ENCODE data around the gene DNMBP. TPM values are rescaled to one million over a fixed set of nuclear protein-coding genes. Genes with fewer than 3 reads are reported as not detected.

Gene DNMBP
- total RNA-seq, 3 donors from 2014 or later, result 37.1 to 60.0 (median 48.3) TPM

GRCh38 chr10:100007231-100008141 is 2.3 kb downstream of the DNMBP start:
- DNase-seq, result no peak
- ATAC-seq, result no peak
- intact Hi-C loops (cut with DNase I, micrococcal nuclease), result loop anchor here in 1 of 2 donors (2.0 kb wide), 1 partner anchor 31 kb away; no protein-coding TSS in a partner anchor
- no peak for TF ChIP-seq CTCF (IDR thresholded peaks at IDR 0.05)
- H3K4me1 ChIP-seq (ENCODE audit: low read depth), result peaks cover 11% of the 10 kb centered on the region
- no peak overlapping the region for H3K4me3 ChIP-seq
- no peaks in the 10 kb centered on the region for H3K9me3 ChIP-seq
- H3K36me3 ChIP-seq (ENCODE audit: low read depth), result no peaks in the 10 kb centered on the region

DNA sequence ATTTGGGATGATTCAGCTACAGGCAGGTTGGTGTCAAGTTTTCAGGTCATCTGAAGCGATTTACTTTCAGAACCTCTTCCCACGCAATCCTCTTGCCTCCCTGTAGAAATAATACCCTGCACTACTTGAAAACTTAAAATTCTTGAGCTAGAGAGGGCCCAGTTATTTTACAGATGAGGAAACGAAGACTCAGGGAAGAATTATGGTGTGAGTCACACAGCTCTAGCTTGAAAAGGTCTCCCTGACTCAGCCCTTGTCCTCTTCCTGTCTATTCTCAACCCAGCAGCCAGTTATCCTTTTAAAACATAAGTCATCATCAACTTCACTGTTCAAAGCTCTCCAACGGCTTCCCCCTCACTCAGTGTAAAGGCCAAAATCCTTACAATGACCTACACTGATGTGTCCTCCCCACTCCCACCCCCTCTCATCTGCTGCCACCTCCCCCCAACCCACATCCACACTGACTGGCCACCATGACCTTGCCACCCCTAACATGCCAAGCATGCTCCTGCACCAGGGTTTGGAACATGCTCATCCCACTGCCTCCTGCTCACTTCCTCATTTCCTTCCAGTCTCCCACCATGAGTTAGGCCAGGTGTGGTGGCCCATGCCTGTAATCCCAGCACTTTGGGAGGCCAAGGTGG is 3.4 kb downstream of the DNMBP start:
- peak; percentile 57 for ATAC-seq
- intact Hi-C loops (cut with DNase I, micrococcal nuclease), result loop anchor here in 1 of 2 donors (2.0 kb wide), 1 partner anchor 30 kb away; no protein-coding TSS in a partner anchor
- DNase-seq, result no peak
- H3K4me1 ChIP-seq (ENCODE audit: low read depth), result peaks cover 11% of the 10 kb centered on the region
- no peaks in the 10 kb centered on the region for H3K36me3 ChIP-seq (ENCODE audit: low read depth)
- H3K9me3 ChIP-seq, result no peaks in the 10 kb centered on the region
- TF ChIP-seq CTCF (IDR thresholded peaks at IDR 0.05), result no peak
- H3K4me3 ChIP-seq, result no peak overlapping the region

GRCh38 chr10:100004805-100005510 is 4.8 kb downstream of the DNMBP start:
- TF ChIP-seq CTCF (IDR thresholded peaks at IDR 0.05), result no peak
- Histone ChIP-seq H3K36me3 (ENCODE audit: low read depth) (no peaks in the 10 kb centered on the region), H3K9me3 (no peaks in the 10 kb centered on the region), H3K4me1 (ENCODE audit: low read depth) (peaks cover 11% of the 10 kb centered on the region), H3K4me3 (no peak overlapping the region)
- ATAC-seq (no peak), DNase-seq (no peak)
- intact Hi-C loops (cut with DNase I, micrococcal nuclease), result no loop called here

- Histone ChIP-seq H3K4me3 (no peak overlapping the region), H3K36me3 (ENCODE audit: low read depth) (no peaks in the 10 kb centered on the region), H3K9me3 (no peaks in the 10 kb centered on the region), H3K4me1 (ENCODE audit: low read depth) (peaks cover 2% of the 10 kb centered on the region)
- no peak for DNase-seq
- no peak for TF ChIP-seq CTCF (IDR thresholded peaks at IDR 0.05)
- ATAC-seq, result no peak
- intact Hi-C loops (cut with DNase I, micrococcal nuclease), result no loop called here
Measured at GRCh38 chr10:100000109-100000644, 9.6 kb downstream of the DNMBP start.

- Histone ChIP-seq H3K9me3 (no peaks in the 10 kb centered on the region), H3K4me1 (ENCODE audit: low read depth) (peaks cover 5% of the 10 kb centered on the region), H3K36me3 (ENCODE audit: low read depth) (no peaks in the 10 kb centered on the region), H3K4me3 (no peak overlapping the region)
- ATAC-seq (no peak), DNase-seq (no peak)
- intact Hi-C loops (cut with DNase I, micrococcal nuclease), result no loop called here
- no peak for TF ChIP-seq CTCF (IDR thresholded peaks at IDR 0.05)
Measured at GRCh38 chr10:99999319-100000108, 10.2 kb downstream of the DNMBP start.
